Measurements from ENCODE around the gene EXOSC1.
"Not testable (repeated sequence)": the region's sequence is repeated elsewhere in the genome, so short reads cannot be mapped to it uniquely, and the experiment has no call there.

GRCh38 chr10:97423757-97424098, 22.1 kb downstream of the EXOSC1 start:
- TF ChIP-seq POLR2AphosphoS5 (IDR thresholded peaks at IDR 0.05; ENCODE audit: insufficient read depth in 1 of 2, low read depth in 1 of 2); POLR2A (IDR thresholded peaks at IDR 0.05): not testable (repeated sequence)

All from vagina (tissue), 2 donors.